HG03045 (cell line): ENCODE results near the gene DNAH6.

Experiments
- ATAC-seq: cut with Tn5 transposase; IDR thresholded peaks from one replicate; pipeline ENCODE4 v1.9.1; 2021; ENCODE audit warnings: mild to moderate bottlenecking, moderate library complexity; ENCODE audit not compliant: unreplicated experiment

The DNAH6 gene

GRCh38 chr2:84832772-84833461, 316.6 kb downstream of the DNAH6 start:
- no peak for ATAC-seq

DNA sequence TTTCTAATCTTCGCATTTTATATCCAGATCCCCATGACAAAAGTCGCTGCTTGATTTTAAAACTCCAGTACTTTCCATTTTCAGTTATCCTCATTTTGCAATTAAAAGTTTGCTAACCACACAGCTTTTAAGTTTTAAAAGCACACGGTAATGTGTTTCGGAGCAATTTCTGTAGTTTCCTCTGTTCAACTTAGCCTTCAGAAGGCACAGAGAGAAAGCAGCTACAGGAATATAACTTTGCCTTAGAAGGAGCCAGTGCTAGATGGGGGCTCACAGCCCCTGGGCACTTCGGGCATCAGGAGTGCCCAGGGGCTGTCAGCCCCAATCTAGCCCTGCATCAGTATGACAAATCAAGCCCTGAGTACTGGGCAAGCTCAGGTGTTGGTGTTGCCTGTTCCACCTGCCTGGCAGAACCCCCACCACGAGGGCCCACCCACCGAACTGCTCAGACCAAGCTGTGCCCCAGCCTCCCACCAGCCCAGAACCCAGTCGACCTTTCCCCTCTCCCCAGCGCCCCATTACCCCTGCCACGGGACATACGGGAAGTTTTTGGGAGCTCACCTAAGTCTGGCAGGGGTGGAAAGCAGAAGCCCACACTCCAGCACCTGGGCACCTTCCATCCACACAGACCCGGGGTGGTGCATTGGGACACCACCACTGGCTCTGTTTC, 317.3 kb downstream of the DNAH6 start:
- ATAC-seq, result no peak

DNA sequence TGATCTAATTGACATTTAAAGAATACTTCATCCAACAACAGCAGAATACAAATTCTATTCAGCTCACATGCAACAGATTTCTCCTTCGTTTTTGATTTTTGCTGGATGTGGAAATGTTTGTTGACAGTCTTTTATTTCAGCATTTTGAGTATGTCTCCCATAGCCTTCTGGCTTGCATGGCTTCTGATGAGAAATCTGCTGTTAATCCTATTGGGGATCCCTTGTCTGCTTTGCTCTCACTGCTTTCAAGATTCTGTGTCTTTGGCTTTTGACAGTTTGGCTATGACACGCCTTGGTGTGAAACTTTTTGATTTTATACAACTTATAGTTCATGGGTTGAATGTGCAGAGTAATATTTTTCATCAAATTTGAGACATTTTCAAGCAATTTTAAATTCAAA, 319.9 kb downstream of the DNAH6 start:
- no peak for ATAC-seq

- ATAC-seq, result no peak
Observed at GRCh38 chr2:84838434-84839145, 322.3 kb downstream of the DNAH6 start.

GRCh38 chr2:84839851-84840250, 323.6 kb downstream of the DNAH6 start:
- no peak for ATAC-seq

DNA sequence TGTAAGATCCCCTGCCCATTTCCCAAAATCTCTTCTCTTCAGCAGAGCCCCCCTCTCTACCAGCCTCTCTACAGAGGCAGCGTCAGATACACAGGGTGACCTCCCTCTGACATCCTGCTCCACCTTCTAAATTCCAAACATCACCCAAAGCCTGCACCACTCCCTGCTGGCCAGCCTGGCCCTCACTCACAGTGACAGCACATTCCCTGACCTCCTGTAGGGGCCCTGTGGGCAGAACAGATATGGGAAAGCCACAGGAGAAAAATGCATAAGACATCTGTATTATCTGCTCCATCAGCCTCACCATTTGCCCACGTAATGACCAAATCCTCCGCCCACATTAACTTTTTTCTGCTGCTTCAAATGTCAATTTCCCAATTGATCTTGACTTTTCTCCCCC, 324.0 kb downstream of the DNAH6 start:
- ATAC-seq, result no peak

DNA sequence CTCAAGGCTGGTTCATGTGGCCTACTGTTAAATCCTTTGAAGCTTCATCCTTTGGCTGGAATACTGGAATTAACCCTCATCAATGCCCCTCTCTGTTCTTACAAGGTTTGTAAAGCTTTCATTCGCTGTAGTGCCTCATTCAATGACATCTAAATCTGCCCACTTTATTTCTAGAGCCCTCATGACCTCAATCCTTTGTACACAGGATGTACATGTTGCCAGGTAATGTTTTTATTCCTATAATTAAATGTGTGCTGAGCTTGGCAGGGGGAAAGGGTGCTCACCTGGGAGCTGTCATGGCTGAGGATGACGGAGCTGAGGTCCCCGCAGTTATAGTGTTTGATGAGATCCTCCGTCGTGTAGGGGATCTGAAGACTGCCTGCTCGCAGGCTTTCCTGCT, 325.3 kb downstream of the DNAH6 start:
- no peak for ATAC-seq

DNA sequence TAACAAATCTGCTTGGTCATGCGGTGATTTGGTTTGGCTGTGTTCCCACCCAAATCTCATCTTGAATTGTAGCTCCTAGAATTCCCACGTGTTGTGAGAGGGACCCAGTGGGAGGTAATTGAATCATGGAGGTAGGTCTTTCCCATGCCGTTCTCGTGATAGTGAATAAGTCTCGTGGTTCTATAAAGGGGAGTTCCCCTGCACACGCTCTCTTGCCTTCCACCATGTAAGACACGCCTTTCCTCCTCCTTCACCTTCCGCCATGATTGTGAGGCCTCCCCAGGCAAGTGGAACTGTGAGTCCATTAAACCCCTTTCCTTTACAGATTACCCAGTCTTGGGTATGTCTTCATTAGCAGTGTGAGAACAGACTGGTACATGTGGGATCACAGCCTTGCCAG, 327.8 kb downstream of the DNAH6 start:
- no peak for ATAC-seq

- no peak for ATAC-seq
Observed at GRCh38 chr2:84846041-84846663, 329.9 kb downstream of the DNAH6 start.

GRCh38 chr2:84846741-84847142, 330.4 kb downstream of the DNAH6 start:
- no peak for ATAC-seq

- ATAC-seq, result no peak
Observed at GRCh38 chr2:84847326-84848050, 331.2 kb downstream of the DNAH6 start.

DNA sequence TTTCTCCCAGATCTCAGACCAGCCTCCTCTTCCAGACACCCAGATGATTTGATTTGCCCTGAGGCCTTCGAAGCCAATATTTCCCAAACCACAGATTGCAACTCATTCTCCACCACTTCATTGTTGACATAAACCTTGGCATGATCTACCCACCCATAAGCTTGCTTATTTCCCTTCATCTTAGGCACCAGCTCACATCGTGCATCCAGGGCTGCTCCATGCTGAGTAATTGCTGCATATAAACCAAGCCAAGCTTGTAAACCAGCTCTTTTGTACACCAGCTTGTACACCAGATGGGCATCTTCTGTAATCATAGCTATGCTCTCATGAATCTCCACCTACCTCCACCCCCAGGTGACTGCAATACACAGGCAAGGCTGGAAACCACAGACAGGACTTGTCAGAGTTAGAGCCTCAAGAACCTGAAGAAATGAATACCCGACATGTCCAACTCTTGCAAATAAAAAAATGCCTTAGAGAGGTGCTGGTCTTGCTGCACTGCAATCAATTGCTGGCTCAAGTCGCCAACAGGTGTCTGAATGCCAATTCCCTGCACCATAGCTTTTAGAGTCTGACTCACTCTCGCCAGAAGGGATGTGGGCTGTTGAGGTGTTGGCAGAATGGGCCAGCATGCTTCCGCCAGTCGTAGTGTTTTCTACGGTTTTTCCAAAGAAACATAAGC, 333.1 kb downstream of the DNAH6 start:
- ATAC-seq, result no peak

- no peak for ATAC-seq
Observed at GRCh38 chr2:84850471-84850870, 334.2 kb downstream of the DNAH6 start.

GRCh38 chr2:84851876-84852275, 335.6 kb downstream of the DNAH6 start:
- ATAC-seq, result no peak

- no peak for ATAC-seq
Observed at GRCh38 chr2:84854850-84855249, 338.6 kb downstream of the DNAH6 start.

- no peak for ATAC-seq
Observed at GRCh38 chr2:84855731-84856130, 339.4 kb downstream of the DNAH6 start.

DNA sequence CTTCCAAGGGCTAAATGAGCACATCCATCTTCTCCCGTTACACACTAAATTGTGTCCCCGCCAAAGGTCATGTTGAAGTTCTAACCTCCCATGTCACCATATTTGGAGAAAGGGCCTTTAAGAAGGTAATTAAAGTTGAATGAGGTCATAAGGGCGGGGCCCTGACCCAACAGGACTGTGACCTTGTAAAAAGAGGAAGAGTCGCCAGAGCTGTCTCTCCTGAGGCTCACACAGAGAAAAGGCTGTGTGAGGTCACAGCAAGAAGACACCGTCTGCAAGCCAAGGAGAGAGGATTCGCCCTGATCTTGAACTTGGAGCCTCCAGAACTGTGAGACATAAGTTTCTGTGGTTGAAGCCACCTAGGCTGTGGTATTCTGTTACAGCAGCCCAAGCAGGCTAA, 340.5 kb downstream of the DNAH6 start:
- peak; percentile 53 for ATAC-seq

GRCh38 chr2:84857566-84857965, 341.3 kb downstream of the DNAH6 start:
- ATAC-seq, result no peak

DNA sequence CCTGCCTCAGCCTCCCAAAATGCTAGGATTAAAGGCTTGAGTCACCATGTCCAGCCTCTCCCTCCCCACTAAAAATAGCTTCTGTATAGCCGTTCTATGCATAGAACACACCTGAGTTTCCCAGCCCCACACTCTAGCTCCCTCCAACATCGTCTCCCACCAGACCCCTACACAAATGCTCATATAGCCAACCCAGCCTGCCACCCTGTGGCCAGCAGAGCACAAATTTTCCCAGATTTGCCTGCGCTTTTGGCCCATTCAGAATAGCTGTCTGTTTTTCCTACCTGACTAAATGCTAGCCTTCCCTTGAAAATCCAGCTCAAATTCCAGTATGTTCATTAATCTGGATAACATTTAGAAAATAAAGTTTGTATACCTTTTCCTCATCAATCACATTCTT, 341.8 kb downstream of the DNAH6 start:
- no peak for ATAC-seq

- ATAC-seq, result no peak
Observed at GRCh38 chr2:84858937-84859336, 342.6 kb downstream of the DNAH6 start.
